HepG2 (cell line): Measurements from ENCODE around the gene MTSS2. TPM values are rescaled to one million over a fixed set of nuclear protein-coding genes. Genes with fewer than 3 reads are reported as not detected.

Experiments
- ATAC-seq: fragments of 200-7000 bp; cut with Tn5 transposase; 3 replicates; pipeline ENCODE4 v1.9.1; 2020; ENCODE audit warnings: mild to moderate bottlenecking, moderate library complexity
- BruUV-seq: library from RNA; stranded (reverse); fragments of 400-500 nt; replicated peaks from 2 replicates; lab custom pipeline; 2021; lab: Mats Ljungman, UMichigan
- CTCF ChIA-PET: fragments of 300-600 bp; formaldehyde crosslinking; extraction: SDS; loops from one replicate; lab custom pipeline; 2021; ENCODE audit warnings: low total read pairs, inconsistent platforms, low intra/inter-chr PET ratio; lab: Yijun Ruan, JAX
- POLR2A ChIA-PET: fragments of 350-600 bp; sonication (Branson Sonifier 250); formaldehyde crosslinking; loops from one replicate; lab custom pipeline; 2020; ENCODE audit warnings: antibody characterized with exemption, inconsistent platforms; lab: Yijun Ruan, JAX
- DNase-seq: peaks from one replicate; pipeline ENCODE4 v3.0.0-alpha.2; 2015; ENCODE audit warnings: low spot score
- FAIRE-seq: peaks from 3 replicates; lab custom pipeline; 2011; peaks lifted over from hg19 to GRCh38; lab: Jason Lieb, UNC
- H2AFZ ChIP-seq: one replicate; pipeline ENCODE4 v1.6.1; 2011; ENCODE audit warnings: low read length, inconsistent platforms
- H3K27ac ChIP-seq: fragments of 300-600 bp; 3 replicates; pipeline ENCODE4 v1.8.0; 2011; ENCODE audit warnings: mixed run types, mild to moderate bottlenecking, mixed read lengths, low read length, inconsistent platforms; ENCODE audit not compliant: insufficient read depth; ENCODE audit errors: extremely low read length
- H3K27me3 ChIP-seq, 2 experiments: fragments of 200-600 bp in 1 of 2; 2 replicates in 1 of 2; 3 replicates in 1 of 2; pipeline versions ENCODE4 v1.6.0 to v1.8.0; 2011; ENCODE audit warnings: low read length in 2 of 2, mild to moderate bottlenecking in 2 of 2, moderate library complexity in 2 of 2, inconsistent platforms in 1 of 2; ENCODE audit not compliant: insufficient read depth in 2 of 2, control insufficient read depth in 1 of 2
- H3K36me3 ChIP-seq, 2 experiments: fragments of 200-600 bp in 1 of 2; replicated peaks in 1 of 2; 2 replicates in 1 of 2; 3 replicates in 1 of 2; pipeline versions ENCODE4 v1.5.1 to v1.8.0; 2011; ENCODE audit warnings: low read length in 2 of 2, inconsistent platforms in 1 of 2; ENCODE audit not compliant: insufficient read depth in 2 of 2, control insufficient read depth in 1 of 2
- H3K4me1 ChIP-seq: 2 replicates; pipeline ENCODE4 v1.5.1; 2012; ENCODE audit warnings: low read length, inconsistent platforms; ENCODE audit not compliant: insufficient read depth
- H3K4me2 ChIP-seq: 2 replicates; pipeline ENCODE4 v1.6.0; 2011; ENCODE audit warnings: low read depth, low read length, inconsistent platforms
- H3K4me3 ChIP-seq, 3 experiments: fragments of 200-600 bp in 1 of 3; sonication (generic), shearing (Covaris generic) in 1 of 3; replicated peaks in 1 of 3; 2 replicates each; pipeline ENCODE4 v1.5.1; 2011 to 2016; ENCODE audit warnings: low read length in 3 of 3, inconsistent platforms in 2 of 3, low read depth in 2 of 3, mild to moderate bottlenecking in 2 of 3, control low read depth in 1 of 3, mixed read lengths in 1 of 3; ENCODE audit not compliant: insufficient read depth in 1 of 3
- H3K79me2 ChIP-seq: one replicate; pipeline ENCODE4 v1.6.1; 2011; ENCODE audit warnings: low read length, inconsistent platforms; ENCODE audit not compliant: insufficient read depth
- H3K9ac ChIP-seq: 2 replicates; pipeline ENCODE4 v1.6.0; 2011; ENCODE audit warnings: mild to moderate bottlenecking, low read depth, low read length, inconsistent platforms; ENCODE audit not compliant: insufficient read depth
- H3K9me3 ChIP-seq: 2 replicates; pipeline ENCODE4 v1.5.1; 2012; ENCODE audit warnings: mild to moderate bottlenecking, low read length
- H4K20me1 ChIP-seq: 2 replicates; pipeline ENCODE4 v1.6.0; 2011; ENCODE audit warnings: inconsistent platforms, mild to moderate bottlenecking, low read length, moderate library complexity; ENCODE audit not compliant: insufficient read depth
- NFYC ChIP-seq: IDR thresholded peaks from 2 replicates; pipeline ENCODE4 v1.6.1; 2016; ENCODE audit warnings: missing genetic modification reagents, missing compliant biosample characterization
- RFX5 ChIP-seq: IDR thresholded peaks from 2 replicates; pipeline ENCODE4 v1.6.1; 2011; ENCODE audit warnings: low read depth, low read length, improper control_type of control experiment
- SRSF1 ChIP-seq: fragments of 200-400 bp; formaldehyde crosslinking; optimal IDR thresholded peaks from 2 replicates; pipeline ENCODE3; 2017; ENCODE audit warnings: mild to moderate bottlenecking, low read depth, low read length, moderate library complexity
- SUZ12 ChIP-seq: fragments of 150-350 bp; IDR thresholded peaks from 2 replicates; pipeline ENCODE4 v1.6.1; 2014; ENCODE audit warnings: low read depth, low read length
- ZFP36L2 ChIP-seq: sonication (generic); formaldehyde crosslinking; IDR thresholded peaks from 2 replicates; pipeline ENCODE4 v1.4.0; 2020; ENCODE audit warnings: missing genetic modification reagents
- ZNF10 ChIP-seq: sonication (generic); formaldehyde crosslinking; IDR thresholded peaks from 2 replicates; pipeline ENCODE4 v1.4.0; 2020; ENCODE audit warnings: mild to moderate bottlenecking, low read depth, missing genetic modification reagents, borderline replicate concordance
- ZNF121 ChIP-seq: sonication (generic); formaldehyde crosslinking; IDR thresholded peaks from 2 replicates; pipeline ENCODE4 v1.5.0; 2020; ENCODE audit warnings: mild to moderate bottlenecking, missing genetic modification reagents
- ZNF235 ChIP-seq: sonication (generic); formaldehyde crosslinking; IDR thresholded peaks from 2 replicates; pipeline ENCODE4 v1.8.1; 2023; ENCODE audit warnings: mild to moderate bottlenecking, missing genetic modification reagents, borderline replicate concordance
- ZNF543 ChIP-seq: sonication (generic); formaldehyde crosslinking; IDR thresholded peaks from 2 replicates; pipeline ENCODE4 v1.4.0; 2020; ENCODE audit warnings: mild to moderate bottlenecking, missing genetic modification reagents
- ZNF558 ChIP-seq: sonication (generic); formaldehyde crosslinking; IDR thresholded peaks from 2 replicates; pipeline ENCODE4 v1.9.0; 2022; ENCODE audit warnings: mild to moderate bottlenecking, missing genetic modification reagents, borderline replicate concordance
- ZNF572 ChIP-seq: sonication (generic); formaldehyde crosslinking; IDR thresholded peaks from 2 replicates; pipeline ENCODE4 v1.5.1; 2020; ENCODE audit warnings: mild to moderate bottlenecking, missing genetic modification reagents
- WGBS: methylation state at CpG from one replicate; pipeline ENCODE4 v1.1.6; 2017; ENCODE audit warnings: low lambda C conversion rate; 5-methylcytosine and 5-hydroxymethylcytosine counted together
- in situ Hi-C: cut with HindIII; loops from 2 replicates; pipeline ENCODE4 v1.10.0; 2017; ENCODE audit warnings: low pct_unique_long_range_greater_than_20kb; ENCODE audit not compliant: extremely low pct_ligation_motif_present
- intact Hi-C: fragments of 100-400 bp; cut with micrococcal nuclease; formaldehyde crosslinking; loops from one replicate; pipeline ENCODE4 v1.10.0; 2022; ENCODE audit not compliant: unreplicated experiment
- polyA plus RNA-seq, 8 experiments: library from polyadenylated mRNA; depleted of rRNA in 3 of 8; stranded (reverse) in 7 of 8; unstranded in 1 of 8; fragments of >200 nt; fragmentation: Illumina TruSeq in 4 of 8; extraction: Trizol in 4 of 8; gene quantifications; 2 replicates each; pipeline versions ENCODE4 v1.2.1 to v1.2.3, GENCODE V29; 2011 to 2016; ENCODE audit warnings: low read depth in 4 of 8, missing spikeins in 1 of 8, mixed read lengths in 1 of 8; ENCODE audit not compliant: insufficient read depth in 1 of 8
- total RNA-seq, 5 experiments: library from RNA; depleted of rRNA; stranded (reverse); fragments of >200 nt; fragmentation: Illumina TruSeq; extraction: Trizol; gene quantifications; 2 replicates each; pipeline ENCODE4 v1.2.3, GENCODE V29; 2016; ENCODE audit warnings: low read depth in 1 of 5
- TF ChIP-seq, protein P1 (sequence below): sonication (generic); formaldehyde crosslinking; IDR thresholded peaks from 2 replicates; pipeline ENCODE4 v1.5.0; 2020; ENCODE audit warnings: mild to moderate bottlenecking, missing genetic modification reagents
- TF ChIP-seq, protein P2 (sequence below): sonication (generic); formaldehyde crosslinking; IDR thresholded peaks from 2 replicates; pipeline ENCODE4 v1.4.0; 2020; ENCODE audit warnings: missing genetic modification reagents
- TF ChIP-seq, protein P3 (sequence below): sonication (generic); formaldehyde crosslinking; IDR thresholded peaks from 2 replicates; pipeline ENCODE4 v1.5.1; 2020; ENCODE audit warnings: mild to moderate bottlenecking, missing genetic modification reagents, moderate library complexity

MTSS2 gene
- total and polyA plus RNA-seq, 2 of the 13 experiments (the other 11 are each of a cell fraction or from before 2014, with no cell fraction given), result 132 to 242 TPM

DNA sequence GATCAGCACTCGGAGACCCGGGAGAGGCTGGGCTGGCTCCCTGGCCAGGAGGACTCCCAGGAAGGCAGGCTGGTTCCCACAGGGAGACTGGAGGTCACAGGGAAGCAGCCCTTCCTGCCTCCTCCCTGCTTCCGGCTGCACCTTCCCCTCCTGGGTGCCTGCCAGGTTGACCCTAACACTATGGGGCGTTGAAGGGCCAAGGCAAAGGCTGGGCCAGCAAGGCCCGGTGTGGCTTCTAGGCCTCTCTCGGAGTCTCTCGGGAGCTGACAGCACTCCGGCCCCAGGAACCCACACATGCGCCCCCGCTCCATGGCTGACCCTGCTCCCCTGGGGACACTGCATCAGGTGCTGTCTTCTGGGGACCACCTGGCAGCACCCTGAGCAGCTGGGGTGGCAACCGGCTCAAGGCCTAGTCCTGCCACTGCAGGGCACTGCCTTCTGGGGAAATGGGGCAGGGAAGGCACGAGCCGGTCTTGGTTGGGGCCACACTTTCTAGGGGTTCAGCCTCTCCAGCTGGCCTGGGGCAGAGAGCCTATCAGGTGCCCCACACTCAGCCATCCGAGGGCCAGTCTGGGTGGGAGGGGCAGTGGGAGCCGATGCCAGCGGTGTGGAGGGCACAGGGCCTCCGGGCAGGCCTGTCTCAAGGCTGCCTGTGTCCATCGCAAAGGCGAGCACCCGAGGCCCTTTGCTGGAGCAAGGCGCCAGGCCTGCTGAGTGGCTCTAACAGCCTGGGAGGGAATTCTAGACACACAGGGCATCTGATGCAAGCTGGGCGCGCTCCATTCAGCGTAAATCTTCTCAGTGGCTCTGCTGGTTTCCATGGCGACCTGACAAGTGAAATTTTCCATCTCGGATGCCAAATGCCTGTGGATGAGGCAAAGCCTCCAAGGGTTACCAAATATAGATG lies 5.6 kb upstream of the MTSS2 start:
- POLR2A ChIA-PET, result interaction anchor here (1.7 to 18.7 kb wide), 3 partner anchors 9 to 35 kb away, joined by 6 to 536 read pairs (median 37); no protein-coding TSS in a partner anchor
- Histone ChIP-seq H3K4me1 (peaks cover 88% of the 10 kb centered on the region), H2AFZ (no peak overlapping the region), H3K36me3 (0 out of 5 replicates have a peak, but pooled peaks cover 0 to 3% of the 10 kb centered on the region in 2 experiments), H3K9me3 (no peaks in the 10 kb centered on the region), H4K20me1 (no peaks in the 10 kb centered on the region), H3K9ac (peak overlapping the region; percentile 4; the same call in 1 of the 2 replicates), H3K79me2 (no peaks in the 10 kb centered on the region), H3K4me3 (no peak overlapping the region; a peak in 1 of 6 replicates), H3K27me3 (no peaks in the 10 kb centered on the region), H3K4me2 (no peak overlapping the region), H3K27ac (peak overlapping the region; percentile 41)
- 95% methylated on average over 16 of the region's 26 CpGs for whole genome bisulfite sequencing
- FAIRE-seq (peak; percentile 36), ATAC-seq (no peak), DNase-seq (peak; percentile 48)
- CTCF ChIA-PET, result no interaction called here
- intact Hi-C loops (no loop called here), in situ Hi-C loops (no loop called here)
- no TSS peak for BruUV-seq
- TF ChIP-seq, protein P1, sequence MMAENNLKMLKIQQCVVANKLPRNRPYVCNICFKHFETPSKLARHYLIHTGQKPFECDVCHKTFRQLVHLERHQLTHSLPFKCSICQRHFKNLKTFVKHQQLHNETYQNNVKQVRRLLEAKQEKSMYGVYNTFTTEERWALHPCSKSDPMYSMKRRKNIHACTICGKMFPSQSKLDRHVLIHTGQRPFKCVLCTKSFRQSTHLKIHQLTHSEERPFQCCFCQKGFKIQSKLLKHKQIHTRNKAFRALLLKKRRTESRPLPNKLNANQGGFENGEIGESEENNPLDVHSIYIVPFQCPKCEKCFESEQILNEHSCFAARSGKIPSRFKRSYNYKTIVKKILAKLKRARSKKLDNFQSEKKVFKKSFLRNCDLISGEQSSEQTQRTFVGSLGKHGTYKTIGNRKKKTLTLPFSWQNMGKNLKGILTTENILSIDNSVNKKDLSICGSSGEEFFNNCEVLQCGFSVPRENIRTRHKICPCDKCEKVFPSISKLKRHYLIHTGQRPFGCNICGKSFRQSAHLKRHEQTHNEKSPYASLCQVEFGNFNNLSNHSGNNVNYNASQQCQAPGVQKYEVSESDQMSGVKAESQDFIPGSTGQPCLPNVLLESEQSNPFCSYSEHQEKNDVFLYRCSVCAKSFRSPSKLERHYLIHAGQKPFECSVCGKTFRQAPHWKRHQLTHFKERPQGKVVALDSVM (CRISPR knock-in tag), result 0 out of 2 replicates have a peak, but pooled peaks have one; percentile 32
- TF ChIP-seq ZNF558 (CRISPR knock-in tag) (no peak), SRSF1 (no peak), RFX5 (no peak), ZFP36L2 (CRISPR knock-in tag) (no peak), ZNF121 (CRISPR knock-in tag) (no peak), ZNF235 (CRISPR knock-in tag) (no peak), SUZ12 (no peak), ZNF10 (CRISPR knock-in tag) (no peak), ZNF543 (CRISPR knock-in tag) (no peak), ZNF572 (CRISPR knock-in tag) (no peak), NFYC (CRISPR knock-in tag) (no peak)
- TF ChIP-seq, protein P2, sequence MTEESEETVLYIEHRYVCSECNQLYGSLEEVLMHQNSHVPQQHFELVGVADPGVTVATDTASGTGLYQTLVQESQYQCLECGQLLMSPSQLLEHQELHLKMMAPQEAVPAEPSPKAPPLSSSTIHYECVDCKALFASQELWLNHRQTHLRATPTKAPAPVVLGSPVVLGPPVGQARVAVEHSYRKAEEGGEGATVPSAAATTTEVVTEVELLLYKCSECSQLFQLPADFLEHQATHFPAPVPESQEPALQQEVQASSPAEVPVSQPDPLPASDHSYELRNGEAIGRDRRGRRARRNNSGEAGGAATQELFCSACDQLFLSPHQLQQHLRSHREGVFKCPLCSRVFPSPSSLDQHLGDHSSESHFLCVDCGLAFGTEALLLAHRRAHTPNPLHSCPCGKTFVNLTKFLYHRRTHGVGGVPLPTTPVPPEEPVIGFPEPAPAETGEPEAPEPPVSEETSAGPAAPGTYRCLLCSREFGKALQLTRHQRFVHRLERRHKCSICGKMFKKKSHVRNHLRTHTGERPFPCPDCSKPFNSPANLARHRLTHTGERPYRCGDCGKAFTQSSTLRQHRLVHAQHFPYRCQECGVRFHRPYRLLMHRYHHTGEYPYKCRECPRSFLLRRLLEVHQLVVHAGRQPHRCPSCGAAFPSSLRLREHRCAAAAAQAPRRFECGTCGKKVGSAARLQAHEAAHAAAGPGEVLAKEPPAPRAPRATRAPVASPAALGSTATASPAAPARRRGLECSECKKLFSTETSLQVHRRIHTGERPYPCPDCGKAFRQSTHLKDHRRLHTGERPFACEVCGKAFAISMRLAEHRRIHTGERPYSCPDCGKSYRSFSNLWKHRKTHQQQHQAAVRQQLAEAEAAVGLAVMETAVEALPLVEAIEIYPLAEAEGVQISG (CRISPR knock-in tag), result no peak
- TF ChIP-seq, protein P3, sequence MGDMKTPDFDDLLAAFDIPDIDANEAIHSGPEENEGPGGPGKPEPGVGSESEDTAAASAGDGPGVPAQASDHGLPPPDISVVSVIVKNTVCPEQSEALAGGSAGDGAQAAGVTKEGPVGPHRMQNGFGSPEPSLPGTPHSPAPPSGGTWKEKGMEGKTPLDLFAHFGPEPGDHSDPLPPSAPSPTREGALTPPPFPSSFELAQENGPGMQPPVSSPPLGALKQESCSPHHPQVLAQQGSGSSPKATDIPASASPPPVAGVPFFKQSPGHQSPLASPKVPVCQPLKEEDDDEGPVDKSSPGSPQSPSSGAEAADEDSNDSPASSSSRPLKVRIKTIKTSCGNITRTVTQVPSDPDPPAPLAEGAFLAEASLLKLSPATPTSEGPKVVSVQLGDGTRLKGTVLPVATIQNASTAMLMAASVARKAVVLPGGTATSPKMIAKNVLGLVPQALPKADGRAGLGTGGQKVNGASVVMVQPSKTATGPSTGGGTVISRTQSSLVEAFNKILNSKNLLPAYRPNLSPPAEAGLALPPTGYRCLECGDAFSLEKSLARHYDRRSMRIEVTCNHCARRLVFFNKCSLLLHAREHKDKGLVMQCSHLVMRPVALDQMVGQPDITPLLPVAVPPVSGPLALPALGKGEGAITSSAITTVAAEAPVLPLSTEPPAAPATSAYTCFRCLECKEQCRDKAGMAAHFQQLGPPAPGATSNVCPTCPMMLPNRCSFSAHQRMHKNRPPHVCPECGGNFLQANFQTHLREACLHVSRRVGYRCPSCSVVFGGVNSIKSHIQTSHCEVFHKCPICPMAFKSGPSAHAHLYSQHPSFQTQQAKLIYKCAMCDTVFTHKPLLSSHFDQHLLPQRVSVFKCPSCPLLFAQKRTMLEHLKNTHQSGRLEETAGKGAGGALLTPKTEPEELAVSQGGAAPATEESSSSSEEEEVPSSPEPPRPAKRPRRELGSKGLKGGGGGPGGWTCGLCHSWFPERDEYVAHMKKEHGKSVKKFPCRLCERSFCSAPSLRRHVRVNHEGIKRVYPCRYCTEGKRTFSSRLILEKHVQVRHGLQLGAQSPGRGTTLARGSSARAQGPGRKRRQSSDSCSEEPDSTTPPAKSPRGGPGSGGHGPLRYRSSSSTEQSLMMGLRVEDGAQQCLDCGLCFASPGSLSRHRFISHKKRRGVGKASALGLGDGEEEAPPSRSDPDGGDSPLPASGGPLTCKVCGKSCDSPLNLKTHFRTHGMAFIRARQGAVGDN (CRISPR knock-in tag), result peak; percentile 83
